Medulla oblongata (tissue), 1 donor: ENCODE results near the gene HDHD2.

Experiments
- DNase-seq: peaks from one replicate; pipeline ENCODE4 v3.0.0-alpha.2; 2015; ENCODE audit errors: extremely low spot score

HDHD2 gene

DNA sequence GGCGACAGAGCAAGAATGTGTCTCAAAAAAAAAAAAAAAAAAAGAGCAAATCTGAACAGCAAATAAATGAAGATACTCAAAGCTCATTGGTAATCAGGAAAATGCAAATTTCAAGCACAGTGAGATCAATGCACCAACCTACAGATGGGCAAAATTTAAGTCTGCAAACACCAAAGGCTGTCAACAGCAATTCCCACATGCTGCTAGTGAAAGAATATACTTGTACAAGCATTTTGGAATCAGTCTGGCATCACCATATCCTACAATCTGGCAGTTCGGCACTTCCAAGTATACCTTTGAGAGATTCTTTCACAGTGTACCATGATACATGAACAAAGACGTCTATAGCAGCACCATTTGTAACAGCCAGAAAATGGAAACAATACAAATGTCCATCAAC, 4.1 kb downstream of the HDHD2 start:
- no peak for DNase-seq

GRCh38 chr18:47143899-47144485, 6.3 kb downstream of the HDHD2 start:
- DNase-seq: no peak

GRCh38 chr18:47143153-47143552, 7.1 kb downstream of the HDHD2 start:
- no peak for DNase-seq

- DNase-seq: no peak
Observed at GRCh38 chr18:47141289-47141688, 9.0 kb downstream of the HDHD2 start.

DNA sequence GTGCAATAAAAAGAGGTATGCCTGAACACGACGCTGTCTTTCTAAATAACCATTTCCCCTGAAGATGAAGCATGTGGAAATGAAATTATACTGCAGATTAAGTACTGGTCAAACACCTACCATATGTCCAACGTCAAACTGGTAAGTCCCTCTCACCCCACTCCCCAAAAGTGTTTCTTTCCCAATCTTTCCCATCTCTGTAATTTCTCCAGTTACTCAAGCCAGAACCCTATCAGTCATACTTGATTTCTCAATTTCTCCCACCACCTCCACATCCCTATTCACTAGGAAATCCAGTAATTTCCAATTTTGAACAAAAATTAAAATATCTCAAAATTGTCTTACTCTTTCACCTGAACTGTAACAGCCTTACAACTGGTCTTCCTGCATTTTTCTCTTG, 29.2 kb downstream of the HDHD2 start:
- DNase-seq: no peak

DNA sequence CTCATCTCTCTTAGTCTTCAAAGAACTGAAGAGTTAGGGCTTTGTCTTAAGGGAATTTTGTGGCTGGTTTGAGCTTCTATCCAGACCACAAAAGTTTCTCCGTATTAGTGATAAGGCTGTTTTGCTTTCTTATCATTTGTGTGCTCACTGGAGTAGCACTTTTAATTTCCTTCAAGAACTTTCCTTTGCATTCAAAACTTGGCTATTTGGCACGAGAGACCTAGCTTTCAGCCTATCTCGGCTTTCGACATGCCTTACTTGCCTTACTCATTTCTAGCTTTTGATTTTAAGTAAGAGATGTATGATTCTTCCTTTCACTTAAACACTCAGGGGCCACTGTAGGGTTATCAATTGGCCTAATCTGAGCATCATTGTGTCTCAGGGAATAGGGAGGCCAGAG, 29.9 kb downstream of the HDHD2 start:
- DNase-seq: no peak

GRCh38 chr18:47118981-47119380, 31.3 kb downstream of the HDHD2 start:
- no peak for DNase-seq

GRCh38 chr18:47115205-47115604, 35.1 kb downstream of the HDHD2 start:
- no peak for DNase-seq

DNA sequence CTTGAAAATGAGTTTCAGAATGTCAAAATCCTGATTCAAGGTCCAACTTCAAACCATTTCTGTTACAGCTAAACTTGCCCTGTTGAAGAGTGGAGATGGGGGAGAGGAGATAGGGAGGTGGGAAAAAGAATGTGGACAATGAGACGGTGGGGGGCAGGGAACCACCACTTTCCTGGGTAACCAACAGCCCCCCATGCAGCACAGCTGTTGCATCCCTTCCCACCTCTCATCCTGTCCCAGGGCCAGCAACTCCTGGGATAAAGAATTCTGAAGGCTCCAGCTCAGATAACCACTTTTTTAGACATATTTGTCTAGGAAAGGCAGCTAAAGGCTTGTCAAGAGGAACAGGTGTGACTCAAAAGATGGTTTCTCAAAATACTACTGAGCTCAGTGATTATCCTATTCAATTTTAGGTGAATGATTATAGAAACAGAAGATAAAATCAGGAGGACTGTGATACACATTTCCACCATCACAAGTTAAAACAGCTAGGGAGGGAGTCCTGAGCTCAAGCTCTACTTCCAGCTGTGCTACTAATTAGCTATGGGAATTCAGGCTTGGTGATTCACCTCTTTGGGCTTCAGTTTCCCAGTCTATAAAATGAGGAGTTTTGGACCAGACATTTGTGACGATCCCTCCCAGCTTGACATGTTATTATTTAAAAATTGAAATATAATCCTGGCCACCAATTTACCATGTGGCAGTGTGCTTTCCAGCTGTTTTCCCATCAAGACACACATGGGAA, 36.3 kb downstream of the HDHD2 start:
- no peak for DNase-seq

DNA sequence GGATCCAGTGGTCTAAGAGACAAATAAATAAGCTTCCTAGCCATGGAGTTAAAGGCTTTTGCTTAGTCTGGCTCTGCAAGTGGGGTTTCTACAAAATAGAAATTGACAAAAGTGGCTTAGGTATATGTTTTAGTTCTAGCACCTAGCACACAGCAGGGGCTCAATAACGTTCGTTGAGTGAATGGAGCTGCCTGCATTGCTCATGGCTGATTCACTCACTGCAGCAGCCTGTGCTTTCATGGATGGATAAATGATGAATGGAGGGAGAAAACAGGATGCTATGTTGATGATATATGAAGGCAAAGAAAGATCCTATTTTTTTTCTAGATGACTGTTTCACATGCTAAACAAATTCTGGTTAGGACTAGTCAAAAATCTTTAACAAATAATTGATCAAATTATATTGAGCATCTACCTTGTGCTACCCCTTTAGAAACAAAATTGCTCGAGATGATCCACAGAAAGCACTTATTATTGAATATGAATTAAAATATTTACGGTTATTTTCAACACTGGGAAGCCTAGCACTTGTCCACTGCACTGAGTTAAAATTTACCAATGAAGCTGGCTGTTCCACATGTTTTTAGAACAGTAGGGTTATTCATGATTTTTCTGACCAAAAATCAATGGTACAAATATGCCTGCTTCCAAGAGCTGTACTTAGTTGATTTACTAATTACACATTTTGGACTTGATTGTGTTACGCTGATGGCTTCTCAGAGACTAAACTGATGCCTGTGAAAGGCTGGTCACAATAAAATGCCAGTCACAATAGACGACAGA, 39.6 kb downstream of the HDHD2 start:
- peak; percentile 20 for DNase-seq

- DNase-seq: no peak
Observed at GRCh38 chr18:47109720-47110119, 40.6 kb downstream of the HDHD2 start.

DNA sequence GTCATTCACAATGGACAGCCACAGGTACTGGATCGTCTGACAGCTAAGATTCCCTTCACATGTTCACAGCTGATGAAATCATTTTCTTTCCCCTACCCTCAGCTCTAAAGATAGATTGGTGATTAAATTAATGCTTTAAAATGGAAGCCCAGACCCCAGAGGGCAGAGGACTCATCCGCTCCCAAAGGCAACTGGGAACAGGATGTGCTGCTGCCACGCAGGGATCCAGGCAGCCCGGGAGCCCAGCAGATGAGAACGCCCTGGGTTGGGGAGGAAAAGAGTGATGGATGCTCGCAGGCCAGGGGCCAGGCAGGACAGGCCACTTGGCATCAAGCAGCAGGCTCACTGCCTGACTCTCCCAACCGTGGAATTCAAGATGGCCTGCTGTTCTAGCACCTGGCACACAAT, 41.3 kb downstream of the HDHD2 start:
- DNase-seq: no peak

DNA sequence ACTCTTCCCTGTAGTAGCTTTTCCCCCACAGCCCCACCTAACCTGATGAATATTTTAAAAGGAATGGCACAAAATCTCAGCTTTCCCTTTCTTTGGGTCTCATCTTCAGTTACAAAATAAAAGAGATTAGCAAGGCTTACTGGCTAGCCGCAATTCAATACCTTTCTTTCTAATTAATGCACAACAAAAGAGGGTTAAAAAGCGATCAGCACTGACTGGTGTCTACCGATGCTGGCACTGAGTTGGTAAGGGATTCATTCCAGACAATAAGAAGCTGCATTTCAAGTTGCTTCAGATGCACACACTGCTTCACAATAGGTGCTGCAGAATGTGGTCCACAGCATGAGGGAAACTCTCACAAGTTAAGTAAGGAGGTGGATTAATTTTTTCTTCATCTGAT, 41.9 kb downstream of the HDHD2 start:
- DNase-seq: no peak

DNA sequence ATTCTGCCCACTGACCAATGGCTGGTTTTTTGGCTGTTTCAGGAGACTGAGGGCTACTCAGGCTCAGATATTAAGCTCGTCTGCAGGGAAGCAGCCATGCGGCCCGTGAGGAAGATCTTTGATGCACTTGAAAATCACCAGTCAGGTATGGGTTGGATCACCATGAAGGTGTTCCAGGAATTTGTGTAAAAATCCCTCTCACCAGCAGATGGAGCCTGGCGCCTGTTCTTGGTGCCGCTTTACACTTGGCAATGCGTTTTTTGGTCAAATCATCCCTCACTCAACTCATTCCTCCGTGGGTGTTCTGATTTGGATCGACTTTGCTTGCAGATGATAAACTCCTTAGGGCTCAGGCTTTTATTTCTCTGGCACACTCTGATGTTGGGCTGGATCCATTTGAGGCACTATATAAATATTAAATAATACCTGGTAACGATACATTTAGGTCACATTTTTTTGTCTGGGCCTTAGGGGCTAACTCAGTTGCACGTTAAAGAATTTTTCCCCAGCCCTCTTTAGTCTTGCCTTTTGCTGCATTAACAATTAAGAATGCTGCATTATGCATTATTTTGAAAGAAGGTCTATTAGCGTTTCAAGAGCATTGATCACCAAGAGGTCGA, 50.0 kb downstream of the HDHD2 start:
- peak; percentile 65 for DNase-seq

DNA sequence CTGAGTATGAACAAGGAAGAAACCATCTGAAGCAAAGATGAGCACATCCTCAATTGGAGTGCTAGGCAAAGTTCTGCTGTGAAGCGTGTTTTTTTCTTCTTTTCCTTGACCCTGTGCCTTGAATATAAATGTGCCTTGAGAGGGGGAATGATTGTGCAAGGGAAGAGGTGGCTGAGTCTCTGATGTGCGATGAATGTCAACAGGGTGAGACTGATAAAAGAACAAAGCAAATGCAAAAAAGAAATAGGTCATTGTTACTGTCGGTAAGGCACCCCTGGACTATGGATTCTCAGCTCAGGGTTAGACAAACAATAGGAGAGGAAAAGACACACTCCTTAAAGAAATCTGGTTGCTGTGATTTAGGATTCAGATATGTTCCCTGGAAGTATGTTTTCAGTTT, 54.5 kb downstream of the HDHD2 start:
- DNase-seq: no peak

- peak; percentile 68 for DNase-seq
Observed at GRCh38 chr18:47087676-47088075, 62.6 kb downstream of the HDHD2 start.

GRCh38 chr18:47081578-47081977, 68.7 kb downstream of the HDHD2 start:
- DNase-seq: no peak

DNA sequence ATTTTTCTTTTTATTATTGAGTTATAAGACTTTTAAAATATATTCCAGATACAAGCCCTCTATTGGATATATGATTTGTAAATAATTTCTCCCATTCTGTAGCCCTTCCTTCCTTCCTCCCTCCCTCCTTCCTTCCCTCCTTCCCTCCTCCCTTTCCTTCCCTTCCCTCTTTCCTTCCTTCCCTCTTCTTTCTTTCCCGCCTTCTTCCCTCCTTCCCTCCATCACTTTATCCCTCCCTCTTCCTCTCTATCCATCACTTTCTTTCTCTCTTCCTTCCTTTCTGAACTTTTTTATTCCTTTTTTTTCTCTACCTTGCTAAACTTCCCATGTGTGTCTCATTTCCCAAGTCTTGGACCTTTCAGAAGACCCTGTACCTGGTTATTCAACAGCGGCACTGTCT, 69.4 kb downstream of the HDHD2 start:
- no peak for DNase-seq

DNA sequence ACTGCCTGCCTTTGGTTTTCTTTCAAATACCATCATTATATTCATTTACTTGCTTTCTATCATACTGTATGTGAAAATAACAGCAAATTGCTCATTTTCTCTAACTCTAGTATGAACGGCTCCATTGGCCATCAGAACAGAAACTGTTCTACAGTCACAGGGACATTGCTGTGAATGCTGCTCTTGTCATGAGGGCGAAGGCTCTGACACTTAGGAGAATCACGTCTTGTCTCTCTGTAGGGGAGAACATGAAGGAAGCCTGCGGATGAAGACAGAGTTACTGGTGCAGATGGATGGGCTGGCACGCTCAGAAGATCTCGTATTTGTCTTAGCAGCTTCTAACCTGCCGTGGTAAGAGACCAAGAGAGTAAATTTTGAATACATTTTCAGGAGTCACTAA, 73.2 kb downstream of the HDHD2 start:
- DNase-seq: peak; percentile 73

DNA sequence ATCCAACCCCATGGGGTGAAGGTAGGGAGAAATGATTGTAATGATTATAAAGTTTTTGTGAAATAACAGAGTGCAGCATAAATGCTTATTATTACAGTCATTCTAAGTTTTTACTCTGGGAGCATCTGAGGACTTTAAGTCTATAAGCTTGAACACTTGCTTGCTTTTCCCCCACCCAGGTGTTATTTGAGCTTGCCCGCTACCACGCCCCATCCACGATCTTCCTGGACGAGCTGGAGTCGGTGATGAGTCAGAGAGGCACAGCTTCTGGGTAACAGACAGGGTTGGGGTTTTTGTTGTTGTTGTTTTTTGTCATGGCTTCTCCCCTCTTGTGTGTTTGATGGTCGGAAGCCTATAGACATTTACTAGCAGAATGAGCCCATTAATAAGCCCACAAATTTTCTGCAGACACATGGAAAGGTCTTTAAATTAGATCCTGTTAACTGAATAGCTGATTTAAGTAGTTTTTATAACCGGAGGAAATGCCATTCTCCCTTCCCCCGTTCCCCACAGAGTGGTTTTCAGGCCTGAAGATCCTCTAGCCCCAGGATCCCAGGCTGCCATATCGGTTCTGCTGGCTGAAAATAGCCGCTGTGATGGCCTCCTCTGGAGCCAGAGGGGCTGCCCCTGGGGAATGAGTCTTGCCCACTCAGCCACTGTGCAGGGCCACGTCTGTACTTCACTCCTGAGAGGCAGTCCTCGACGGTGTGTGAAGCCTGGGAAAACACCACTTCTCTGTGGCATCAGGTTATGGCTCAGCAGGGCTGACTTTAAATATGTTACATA, 75.0 kb downstream of the HDHD2 start:
- DNase-seq: no peak

GRCh38 chr18:47067648-47068047, 82.7 kb downstream of the HDHD2 start:
- no peak for DNase-seq

- no peak for DNase-seq
Observed at GRCh38 chr18:47063096-47063495, 87.2 kb downstream of the HDHD2 start.
